Hepatocyte (in vitro differentiated cells): ENCODE measurements around the gene ZNF91. TPM values are rescaled to one million over a fixed set of nuclear protein-coding genes. Genes with fewer than 3 reads are reported as not detected.

ENCODE experiments used
- DNase-seq: peaks from one replicate; pipeline ENCODE4 v3.0.0-alpha.2; 2016; ENCODE audit warnings: low spot score
- H2AFZ ChIP-seq: fragments of 200-600 bp; sonication (generic); 2 replicates; pipeline ENCODE4 v1.6.0; 2016; ENCODE audit warnings: antibody characterized with exemption, mild to moderate bottlenecking
- H3K27ac ChIP-seq: fragments of 200-600 bp; sonication (generic); 2 replicates; pipeline ENCODE4 v1.5.1; 2016; ENCODE audit warnings: mild to moderate bottlenecking
- H3K27me3 ChIP-seq: fragments of 200-600 bp; sonication (generic); 2 replicates; pipeline ENCODE4 v1.6.1; 2016
- H3K36me3 ChIP-seq: fragments of 200-600 bp; sonication (generic); replicated peaks from 2 replicates; pipeline ENCODE4 v1.5.1; 2016; ENCODE audit warnings: low read depth; ENCODE audit not compliant: insufficient read depth
- H3K4me1 ChIP-seq: fragments of 200-600 bp; sonication (generic); 2 replicates; pipeline ENCODE4 v1.5.1; 2016; ENCODE audit warnings: mild to moderate bottlenecking, moderate library complexity; ENCODE audit not compliant: insufficient read depth
- H3K4me2 ChIP-seq: fragments of 200-600 bp; sonication (generic); 2 replicates; pipeline ENCODE4 v1.6.0; 2016
- H3K4me3 ChIP-seq: fragments of 200-600 bp; sonication (generic); 2 replicates; pipeline ENCODE4 v1.5.1; 2016; ENCODE audit warnings: mild to moderate bottlenecking
- H3K79me2 ChIP-seq: fragments of 200-600 bp; sonication (generic); 2 replicates; pipeline ENCODE4 v1.6.0; 2017; ENCODE audit warnings: mild to moderate bottlenecking
- H3K9me2 ChIP-seq: fragments of 200-600 bp; sonication (generic); replicated peaks from 2 replicates; pipeline ENCODE4 v1.6.0; 2017; ENCODE audit warnings: mild to moderate bottlenecking; ENCODE audit not compliant: insufficient read depth
- H3K9me3 ChIP-seq: fragments of 200-600 bp; sonication (generic); 2 replicates; pipeline ENCODE4 v1.5.1; 2016; ENCODE audit warnings: low read depth, mild to moderate bottlenecking
- H4K20me1 ChIP-seq: fragments of 200-600 bp; sonication (generic); 2 replicates; pipeline ENCODE4 v1.6.0; 2016; ENCODE audit warnings: mild to moderate bottlenecking; ENCODE audit not compliant: insufficient read depth, poor library complexity, severe bottlenecking
- EZH2 ChIP-seq: fragments of 200-600 bp; sonication (generic); IDR thresholded peaks from 2 replicates; pipeline ENCODE4 v1.6.1; 2016; ENCODE audit warnings: antibody characterized with exemption, mild to moderate bottlenecking, borderline replicate concordance
- EZH2phosphoT487 ChIP-seq: fragments of 200-600 bp; sonication (generic); IDR thresholded peaks from one replicate; pipeline ENCODE4 v1.6.1; 2018; ENCODE audit warnings: antibody characterized with exemption, mild to moderate bottlenecking, low read depth, moderate library complexity; ENCODE audit not compliant: unreplicated experiment, severe bottlenecking
- WGBS: methylation state at CpG from one replicate; pipeline ENCODE4 v1.1.6; 2016; ENCODE audit warnings: low lambda C conversion rate; ENCODE audit errors: missing lambda C conversion rate; 5-methylcytosine and 5-hydroxymethylcytosine counted together
- polyA plus RNA-seq: library from polyadenylated mRNA; unstranded; fragments of >200 nt; fragmentation: Nextera tagmentation; extraction: Ambion mirVana; gene quantifications from 2 replicates; pipeline ENCODE4 v1.2.1, GENCODE V29; 2016
- total RNA-seq: library from RNA; depleted of rRNA; stranded (reverse); fragments of >200 nt; gene quantifications from 2 replicates; pipeline ENCODE4 v1.2.3, GENCODE V29; 2014
- TF ChIP-seq, protein P1 (sequence below): fragments of 200-600 bp; sonication (generic); IDR thresholded peaks from 2 replicates; pipeline ENCODE4 v1.5.1; 2016; ENCODE audit warnings: antibody characterized with exemption, mild to moderate bottlenecking; ENCODE audit not compliant: poor library complexity

ZNF91 gene
- total and polyA plus RNA-seq, 2 experiments from 2014 or later, result 25.2 to 68.3 TPM

DNA sequence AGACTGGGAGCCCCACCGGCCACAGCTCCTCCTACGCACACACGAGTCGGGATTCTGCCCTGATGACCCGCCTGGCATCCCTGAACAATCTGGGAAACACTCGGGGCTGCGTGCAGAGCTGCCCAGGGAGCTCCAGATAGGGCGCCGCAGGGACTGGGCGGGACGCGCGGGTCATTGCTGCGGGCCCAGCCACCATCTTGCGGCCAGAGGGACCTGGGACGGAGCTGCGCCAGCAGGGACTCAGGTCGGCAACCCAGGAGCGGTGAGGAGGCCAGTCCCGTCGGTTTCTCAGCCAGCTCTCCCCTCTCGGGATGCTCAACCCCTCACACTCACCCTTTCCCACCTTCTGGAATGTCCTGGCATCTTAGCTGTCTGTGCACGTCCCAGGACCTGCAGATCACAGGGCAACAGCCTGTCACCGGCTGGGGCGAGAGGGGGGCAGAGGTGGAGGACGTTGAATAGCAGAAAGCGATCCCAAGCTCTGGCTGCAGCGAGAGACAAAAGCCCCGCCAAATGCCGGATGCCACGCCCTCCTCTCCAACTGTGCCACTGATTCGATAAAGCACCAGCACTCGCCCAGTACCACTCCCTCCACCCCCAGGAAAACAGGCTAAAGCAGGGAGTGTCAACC is 20.4 kb upstream of the ZNF91 start:
- H4K20me1 ChIP-seq, result no peaks in the 10 kb centered on the region
- TF ChIP-seq, protein P1, sequence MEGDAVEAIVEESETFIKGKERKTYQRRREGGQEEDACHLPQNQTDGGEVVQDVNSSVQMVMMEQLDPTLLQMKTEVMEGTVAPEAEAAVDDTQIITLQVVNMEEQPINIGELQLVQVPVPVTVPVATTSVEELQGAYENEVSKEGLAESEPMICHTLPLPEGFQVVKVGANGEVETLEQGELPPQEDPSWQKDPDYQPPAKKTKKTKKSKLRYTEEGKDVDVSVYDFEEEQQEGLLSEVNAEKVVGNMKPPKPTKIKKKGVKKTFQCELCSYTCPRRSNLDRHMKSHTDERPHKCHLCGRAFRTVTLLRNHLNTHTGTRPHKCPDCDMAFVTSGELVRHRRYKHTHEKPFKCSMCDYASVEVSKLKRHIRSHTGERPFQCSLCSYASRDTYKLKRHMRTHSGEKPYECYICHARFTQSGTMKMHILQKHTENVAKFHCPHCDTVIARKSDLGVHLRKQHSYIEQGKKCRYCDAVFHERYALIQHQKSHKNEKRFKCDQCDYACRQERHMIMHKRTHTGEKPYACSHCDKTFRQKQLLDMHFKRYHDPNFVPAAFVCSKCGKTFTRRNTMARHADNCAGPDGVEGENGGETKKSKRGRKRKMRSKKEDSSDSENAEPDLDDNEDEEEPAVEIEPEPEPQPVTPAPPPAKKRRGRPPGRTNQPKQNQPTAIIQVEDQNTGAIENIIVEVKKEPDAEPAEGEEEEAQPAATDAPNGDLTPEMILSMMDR, result no peak
- no peak for TF ChIP-seq EZH2phosphoT487
- no peak for TF ChIP-seq EZH2
- no peaks in the 10 kb centered on the region for H3K9me2 ChIP-seq
- peaks cover under 1% of the 10 kb centered on the region for H3K4me1 ChIP-seq
- no peaks in the 10 kb centered on the region for H3K27me3 ChIP-seq
- 1% methylated on average over 32 of the region's 33 CpGs for WGBS
- H3K27ac ChIP-seq, result peak overlapping the region; percentile 24
- H3K36me3 ChIP-seq, result no peaks in the 10 kb centered on the region
- H2AFZ ChIP-seq, result peak overlapping the region; percentile 69
- no peaks in the 10 kb centered on the region for H3K79me2 ChIP-seq
- H3K4me2 ChIP-seq, result peak overlapping the region; percentile 89
- no peaks in the 10 kb centered on the region for H3K9me3 ChIP-seq
- H3K4me3 ChIP-seq, result peak overlapping the region; percentile 28
- DNase-seq, result peak; percentile 78

GRCh38 chr19:23415034-23415433 is 19.8 kb upstream of the ZNF91 start:
- Histone ChIP-seq H3K36me3 (no peaks in the 10 kb centered on the region), H3K9me2 (no peaks in the 10 kb centered on the region), H3K27me3 (no peaks in the 10 kb centered on the region), H3K9me3 (no peaks in the 10 kb centered on the region), H2AFZ (peak overlapping the region; percentile 69), H3K4me1 (peaks cover 5% of the 10 kb centered on the region), H3K4me3 (peak overlapping the region; percentile 28), H3K27ac (peak overlapping the region; percentile 24), H4K20me1 (no peaks in the 10 kb centered on the region), H3K79me2 (no peaks in the 10 kb centered on the region), H3K4me2 (peak overlapping the region; percentile 89)
- TF ChIP-seq, protein P1, result no peak
- no peak for TF ChIP-seq EZH2
- 10% methylated on average over 13 of the region's 13 CpGs for WGBS
- no peak for DNase-seq

DNA sequence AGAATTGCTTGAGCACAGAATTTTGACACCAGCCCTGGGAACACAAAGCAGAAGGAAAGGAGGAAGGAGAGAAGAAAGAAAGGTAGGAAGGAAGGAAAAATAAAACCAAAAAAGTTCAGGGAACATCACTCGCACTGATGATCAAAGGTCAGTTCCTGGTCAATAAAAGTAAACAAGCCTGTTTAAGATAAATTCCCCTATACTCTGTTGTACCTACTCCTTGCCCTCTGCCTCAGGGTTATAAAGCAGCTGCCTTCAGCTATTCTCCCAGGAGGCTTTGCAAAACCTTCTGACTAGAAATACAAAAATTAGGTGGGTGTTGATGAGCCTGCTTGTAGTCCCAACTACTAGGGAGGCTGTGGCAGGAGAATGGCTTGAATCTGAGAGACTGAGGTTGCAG is 14.9 kb upstream of the ZNF91 start:
- no peak for DNase-seq
- Histone ChIP-seq H4K20me1 (no peaks in the 10 kb centered on the region), H3K27ac (peak overlapping the region; percentile 67), H3K36me3 (no peaks in the 10 kb centered on the region), H2AFZ (no peak overlapping the region), H3K4me3 (no peak overlapping the region), H3K27me3 (no peaks in the 10 kb centered on the region), H3K4me1 (peaks cover 8% of the 10 kb centered on the region), H3K4me2 (peak overlapping the region; percentile 41), H3K79me2 (no peaks in the 10 kb centered on the region), H3K9me3 (no peaks in the 10 kb centered on the region), H3K9me2 (no peaks in the 10 kb centered on the region)
- TF ChIP-seq EZH2phosphoT487 (no peak), EZH2 (no peak)
- TF ChIP-seq, protein P1, result no peak
- 50% methylated on average over 1 of the region's 1 CpG for WGBS
